NB4 (cell line): Measurements from ENCODE around the gene RARA.

Experiments
- DNase-seq: peaks from one replicate; pipeline ENCODE4 v3.0.0; 2010; ENCODE audit warnings: low read depth
- H3K4me3 ChIP-seq: one replicate; pipeline ENCODE4 v1.5.1; 2011; ENCODE audit warnings: mild to moderate bottlenecking, low read depth, low read length, moderate library complexity
- MYC ChIP-seq: IDR thresholded peaks from 2 replicates; pipeline ENCODE4 v1.6.1; 2011; ENCODE audit warnings: low read depth, low read length
- POLR2A ChIP-seq: IDR thresholded peaks from 2 replicates; pipeline ENCODE4 v1.6.1; 2011; ENCODE audit warnings: mild to moderate bottlenecking; ENCODE audit not compliant: insufficient read length; ENCODE audit errors: extremely low read depth
- TF ChIP-seq, protein P1 (sequence below): IDR thresholded peaks from one replicate; pipeline ENCODE4 v1.5.1; 2012; ENCODE audit warnings: low read depth, low read length
- TF ChIP-seq, protein P2 (sequence below): IDR thresholded peaks from 2 replicates; pipeline ENCODE4 v1.6.1; 2011; ENCODE audit warnings: low read depth, low read length

The RARA gene

DNA sequence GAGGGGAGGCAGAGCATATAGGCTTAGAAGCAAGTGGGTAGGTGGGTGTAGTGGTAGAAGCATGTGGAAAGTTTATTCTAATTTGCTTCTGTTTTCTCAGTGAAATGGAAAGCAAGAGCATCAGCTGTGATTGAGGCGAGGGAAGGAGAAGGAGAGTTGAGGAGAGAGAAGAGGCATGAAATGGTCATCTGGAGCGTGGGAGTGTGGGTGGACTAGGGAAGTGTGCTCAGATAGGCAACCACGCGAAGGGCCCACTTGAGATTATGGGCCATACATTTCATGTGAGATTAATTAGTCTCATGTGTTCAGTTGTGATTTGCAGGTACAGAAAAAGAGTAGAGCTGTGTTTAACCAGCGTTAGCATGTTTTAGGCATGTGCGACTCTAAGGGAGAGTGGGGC, 42.1 kb upstream of the RARA start:
- no peak for TF ChIP-seq POLR2A
- TF ChIP-seq MYC: no peak
- TF ChIP-seq, protein P1, sequence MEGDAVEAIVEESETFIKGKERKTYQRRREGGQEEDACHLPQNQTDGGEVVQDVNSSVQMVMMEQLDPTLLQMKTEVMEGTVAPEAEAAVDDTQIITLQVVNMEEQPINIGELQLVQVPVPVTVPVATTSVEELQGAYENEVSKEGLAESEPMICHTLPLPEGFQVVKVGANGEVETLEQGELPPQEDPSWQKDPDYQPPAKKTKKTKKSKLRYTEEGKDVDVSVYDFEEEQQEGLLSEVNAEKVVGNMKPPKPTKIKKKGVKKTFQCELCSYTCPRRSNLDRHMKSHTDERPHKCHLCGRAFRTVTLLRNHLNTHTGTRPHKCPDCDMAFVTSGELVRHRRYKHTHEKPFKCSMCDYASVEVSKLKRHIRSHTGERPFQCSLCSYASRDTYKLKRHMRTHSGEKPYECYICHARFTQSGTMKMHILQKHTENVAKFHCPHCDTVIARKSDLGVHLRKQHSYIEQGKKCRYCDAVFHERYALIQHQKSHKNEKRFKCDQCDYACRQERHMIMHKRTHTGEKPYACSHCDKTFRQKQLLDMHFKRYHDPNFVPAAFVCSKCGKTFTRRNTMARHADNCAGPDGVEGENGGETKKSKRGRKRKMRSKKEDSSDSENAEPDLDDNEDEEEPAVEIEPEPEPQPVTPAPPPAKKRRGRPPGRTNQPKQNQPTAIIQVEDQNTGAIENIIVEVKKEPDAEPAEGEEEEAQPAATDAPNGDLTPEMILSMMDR: no peak
- TF ChIP-seq, protein P2, sequence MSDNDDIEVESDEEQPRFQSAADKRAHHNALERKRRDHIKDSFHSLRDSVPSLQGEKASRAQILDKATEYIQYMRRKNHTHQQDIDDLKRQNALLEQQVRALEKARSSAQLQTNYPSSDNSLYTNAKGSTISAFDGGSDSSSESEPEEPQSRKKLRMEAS: no peak
- DNase-seq: no peak
- H3K4me3 ChIP-seq: no peak overlapping the region

DNA sequence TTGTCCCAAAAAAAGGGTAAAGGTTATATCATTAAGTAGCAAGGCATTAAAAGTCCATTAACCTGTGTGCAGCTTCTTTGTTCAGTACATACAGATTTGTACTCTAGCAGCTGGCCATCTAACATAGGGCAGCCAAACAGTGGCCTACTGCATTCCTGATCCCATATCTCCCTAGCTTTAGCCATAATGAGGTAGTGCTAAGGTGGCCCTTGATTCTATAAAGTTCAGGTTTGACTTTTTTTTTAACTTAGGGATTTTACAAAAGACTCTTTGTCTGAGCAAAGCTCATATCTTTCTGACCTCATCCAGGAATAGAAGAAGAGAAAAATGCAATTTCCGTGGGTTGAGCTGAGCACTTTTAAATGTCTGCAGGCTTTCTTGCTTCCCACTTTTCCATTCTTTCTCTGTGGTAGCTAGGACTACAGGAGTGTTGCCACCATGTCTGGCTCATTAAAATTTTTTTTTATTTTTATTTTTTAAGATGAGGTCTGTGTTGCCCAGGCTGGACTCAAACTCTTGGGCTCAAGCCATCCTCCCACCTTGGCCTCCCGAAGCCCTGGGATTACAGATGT, 40.8 kb upstream of the RARA start:
- DNase-seq: no peak
- H3K4me3 ChIP-seq: no peak overlapping the region
- TF ChIP-seq MYC: no peak
- no peak for TF ChIP-seq POLR2A
- TF ChIP-seq, protein P2: no peak
- TF ChIP-seq, protein P1: no peak

DNA sequence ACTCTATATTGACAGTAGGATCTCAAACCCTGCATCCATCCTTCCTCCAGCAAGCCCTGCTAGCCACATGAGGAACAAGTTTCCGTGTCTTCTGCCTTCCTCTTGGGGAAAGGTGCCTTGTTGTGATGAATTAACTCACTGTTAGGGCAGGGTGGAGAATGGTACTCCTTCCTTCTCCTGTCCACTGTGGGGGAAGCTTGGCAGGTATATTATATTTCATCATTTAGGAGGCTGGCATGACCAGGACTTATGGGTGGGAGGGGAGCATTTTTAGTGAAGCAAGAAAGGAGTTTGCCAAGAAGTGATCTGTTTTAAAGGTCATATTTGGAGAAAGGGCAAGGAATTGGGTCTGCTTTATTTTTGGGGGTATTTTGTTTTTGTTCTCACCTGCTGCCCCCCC, 30.6 kb upstream of the RARA start:
- no peak for DNase-seq
- no peak overlapping the region for H3K4me3 ChIP-seq
- TF ChIP-seq, protein P1: no peak
- TF ChIP-seq, protein P2: no peak
- TF ChIP-seq POLR2A (no peak), MYC (no peak)

DNA sequence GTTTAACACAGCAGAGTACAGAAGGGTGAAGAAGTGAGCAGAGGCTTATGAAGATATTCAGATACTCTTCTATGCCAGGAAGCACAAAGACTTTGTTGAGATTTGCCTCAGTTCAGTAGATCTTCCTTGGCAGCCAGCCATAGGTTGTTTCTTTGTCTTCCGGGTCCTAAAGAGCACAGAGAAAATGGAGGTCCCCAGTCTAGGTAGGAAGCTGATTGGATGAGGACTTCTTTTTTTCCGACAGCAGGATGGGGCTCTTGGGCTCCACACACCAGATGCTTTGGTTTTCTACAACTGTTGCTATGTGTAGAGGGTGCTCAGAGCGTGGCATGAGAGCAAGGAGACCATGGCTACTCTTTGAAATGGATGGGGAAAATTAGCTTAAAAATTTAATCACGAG, 29.6 kb upstream of the RARA start:
- H3K4me3 ChIP-seq: no peak overlapping the region
- DNase-seq: no peak
- TF ChIP-seq, protein P2: no peak
- TF ChIP-seq MYC (no peak), POLR2A (no peak)
- TF ChIP-seq, protein P1: no peak

DNA sequence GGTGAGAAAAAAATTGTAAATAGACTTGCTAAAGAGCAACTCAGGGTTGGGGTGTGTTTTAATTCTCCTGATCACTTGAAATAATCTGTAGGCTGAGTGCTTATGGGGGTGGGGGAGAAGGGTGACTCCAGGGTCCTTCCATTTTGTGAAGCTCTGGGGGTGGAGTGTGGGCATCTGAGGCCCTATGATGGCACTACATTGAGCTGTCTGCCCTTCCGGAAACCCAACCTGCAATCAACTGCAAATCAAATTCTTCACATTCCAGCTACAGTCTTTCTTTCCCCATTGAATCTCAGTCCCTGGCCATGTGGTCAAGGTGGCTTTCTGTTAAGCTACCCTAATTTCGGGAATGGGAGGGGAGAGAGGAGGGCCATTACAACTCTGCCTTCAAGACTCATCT, 27.3 kb upstream of the RARA start:
- DNase-seq: no peak
- H3K4me3 ChIP-seq: no peak overlapping the region
- TF ChIP-seq, protein P2: no peak
- TF ChIP-seq, protein P1: no peak
- TF ChIP-seq POLR2A (no peak), MYC (no peak)
